DMS 273 (cell line): ENCODE data around the gene TMEM247.
A peak's percentile ranks its signal among the peaks of the same experiment; 100 is the strongest.
"Not testable (repeated sequence)": the region's sequence is repeated elsewhere in the genome, so short reads cannot be mapped to it uniquely, and the experiment has no call there.

Experiments
- DNase-seq: peaks from one replicate; lab custom pipeline; 2025; ENCODE audit not compliant: unreplicated experiment; lab: John Stamatoyannopoulos, UW

Gene TMEM247

DNA sequence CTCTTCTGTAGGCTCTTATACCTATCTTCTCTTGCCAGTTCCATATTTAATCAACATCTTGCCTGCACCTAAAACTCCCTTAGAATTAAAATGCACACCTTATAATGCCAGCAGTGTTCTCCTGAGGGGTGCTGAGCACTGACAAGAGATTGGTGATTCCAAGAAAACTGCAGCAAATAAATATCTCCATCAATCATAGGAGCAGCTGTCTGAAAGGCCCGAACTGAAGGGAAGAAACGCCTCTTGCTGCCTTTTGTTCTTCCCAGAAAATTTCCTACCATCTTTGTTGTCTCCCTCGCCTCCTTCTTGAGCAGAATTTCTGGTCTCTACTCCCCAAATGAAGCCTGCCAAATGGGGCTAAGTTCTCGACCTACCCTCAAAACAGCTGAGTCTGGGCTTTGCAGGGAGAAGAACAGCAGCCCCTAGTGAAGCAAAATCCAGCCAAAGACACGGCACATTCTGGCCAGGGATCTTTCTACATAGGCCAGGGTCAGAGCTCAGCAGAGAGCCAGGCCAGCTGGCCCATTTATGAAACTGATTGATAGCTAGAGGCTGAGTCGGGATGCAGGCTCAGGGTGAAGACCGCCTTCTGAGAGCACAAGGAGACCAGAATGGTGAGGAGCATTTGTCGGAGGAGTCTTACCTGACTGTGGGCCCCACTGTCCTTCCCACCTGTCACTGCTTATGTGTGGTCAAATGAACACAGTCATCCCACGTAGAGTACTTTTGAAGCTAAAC, 20.4 kb upstream of the TMEM247 start:
- no peak for DNase-seq

DNA sequence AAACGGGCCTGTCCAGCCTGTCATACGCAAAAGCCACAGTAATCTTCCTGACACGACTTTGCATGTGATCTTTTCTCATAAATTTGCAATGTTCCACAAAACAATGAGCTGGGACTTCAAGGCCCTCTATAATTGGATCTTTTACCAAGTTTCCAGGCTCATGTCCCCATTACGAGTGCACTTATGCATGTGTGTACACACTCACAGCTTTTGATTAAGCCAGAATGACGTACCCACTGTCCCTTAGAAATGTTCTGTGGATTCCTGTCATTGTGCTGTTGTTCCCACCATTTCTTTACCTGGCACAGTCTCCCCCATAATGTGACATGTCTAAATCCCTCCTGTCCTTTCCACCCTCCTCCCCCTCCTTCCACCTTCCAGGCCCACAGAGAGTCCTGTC, 19.7 kb upstream of the TMEM247 start:
- DNase-seq, result no peak

DNA sequence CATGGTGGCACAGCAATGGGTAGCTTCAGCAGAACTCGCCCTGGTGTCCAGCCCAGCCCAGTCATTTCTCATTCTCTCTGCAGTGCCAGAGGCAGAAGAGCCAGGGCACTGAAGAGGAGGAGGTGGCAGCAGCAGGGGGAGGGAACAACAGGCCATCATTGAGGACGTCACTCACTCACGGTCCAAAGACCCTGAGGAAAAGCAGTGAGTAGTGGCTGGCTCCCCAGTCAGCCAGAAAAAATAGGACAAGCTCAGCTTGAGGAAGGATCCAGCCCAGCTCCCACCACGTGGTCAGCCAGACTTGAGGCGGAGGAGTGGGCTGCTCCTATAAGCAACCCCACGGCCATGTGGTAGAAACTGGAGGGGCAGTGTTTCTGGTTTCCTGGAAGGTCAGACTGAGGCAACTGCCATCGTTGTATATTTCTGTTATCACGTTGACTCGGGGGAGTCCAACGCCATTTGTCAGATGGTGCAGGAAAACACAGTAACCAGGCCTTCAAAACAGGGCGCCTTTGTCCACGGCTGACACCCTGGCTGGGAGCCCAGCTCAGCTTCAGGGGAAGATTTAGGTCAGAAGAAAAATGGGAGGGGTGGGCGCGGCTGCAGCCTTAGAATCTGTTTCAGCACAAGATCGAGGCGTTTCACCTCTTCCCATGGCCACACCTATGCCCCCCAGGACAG, 19.0 kb upstream of the TMEM247 start:
- no peak for DNase-seq

DNA sequence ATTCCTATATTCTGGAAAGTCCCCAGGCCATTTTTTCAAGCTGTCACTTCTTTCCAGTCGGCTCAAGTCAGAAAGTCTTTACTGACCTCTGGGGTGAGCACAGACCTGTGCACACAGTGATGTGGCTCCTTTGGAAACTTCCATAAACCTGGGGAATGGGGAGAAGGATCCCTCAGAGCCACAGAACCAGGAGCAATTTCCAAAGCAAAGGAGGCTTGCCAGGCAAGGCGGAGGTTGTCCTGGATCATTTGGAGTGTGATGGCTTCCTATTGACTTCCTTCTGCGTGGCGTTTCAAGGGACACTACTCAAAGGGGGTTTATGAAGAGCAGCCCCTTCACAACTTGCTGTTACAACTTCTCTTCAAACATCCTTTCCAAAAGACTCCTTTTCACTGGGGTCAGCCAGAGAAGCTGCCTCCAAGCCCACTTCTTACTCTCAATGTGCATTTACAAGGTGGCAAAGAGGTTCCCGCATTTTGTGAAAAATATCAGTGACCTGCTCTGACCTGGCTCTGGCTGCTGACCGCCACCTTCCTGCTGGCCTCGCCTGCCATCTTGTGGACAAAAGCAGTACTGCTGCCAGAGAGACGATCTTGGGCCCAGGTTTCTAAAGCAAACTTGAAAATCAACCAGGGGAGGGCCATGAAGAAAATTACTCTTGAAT, 18.2 kb upstream of the TMEM247 start:
- peak; percentile 81 for DNase-seq

DNA sequence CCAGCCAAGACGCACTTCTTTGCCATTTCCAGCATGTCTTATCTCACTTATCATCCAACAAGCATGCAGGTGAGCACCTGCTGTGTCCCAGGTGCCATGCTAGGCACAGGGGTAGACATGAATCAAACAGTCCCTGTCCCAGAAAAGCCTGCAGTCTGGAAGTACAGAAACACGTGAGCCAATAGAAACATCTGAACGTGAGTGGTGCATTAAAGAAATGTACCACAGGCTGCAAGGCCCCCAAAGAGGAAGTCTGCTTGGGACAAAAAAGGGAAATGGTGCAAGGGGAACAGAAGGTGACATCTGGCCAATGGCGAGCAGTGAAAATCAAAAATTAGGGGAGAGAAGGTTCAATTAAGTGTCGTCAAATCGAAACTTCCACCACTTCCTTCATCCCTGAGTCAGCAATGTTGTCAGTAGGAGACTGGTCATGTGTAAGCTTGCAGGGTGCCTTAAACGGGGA, 17.6 kb upstream of the TMEM247 start:
- no peak for DNase-seq

DNA sequence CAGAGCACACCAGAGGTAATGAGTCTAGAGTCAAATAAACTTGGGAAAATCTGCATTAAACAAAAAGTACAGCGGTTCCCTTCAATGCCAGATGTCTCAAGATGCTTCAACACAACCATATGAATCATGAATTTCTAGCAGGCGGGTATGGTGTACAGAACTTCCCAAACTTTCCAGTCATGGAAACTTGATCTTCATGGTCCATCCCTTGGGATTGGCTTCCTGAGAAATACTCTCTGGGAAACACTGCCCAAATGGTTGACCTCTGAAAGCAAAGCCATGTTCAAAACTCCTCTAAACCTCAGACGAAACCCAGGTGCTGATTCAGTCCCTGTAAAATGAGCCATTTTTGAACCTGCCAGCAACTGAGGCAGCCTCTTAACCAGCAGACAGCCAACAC, 16.4 kb upstream of the TMEM247 start:
- DNase-seq, result no peak

DNA sequence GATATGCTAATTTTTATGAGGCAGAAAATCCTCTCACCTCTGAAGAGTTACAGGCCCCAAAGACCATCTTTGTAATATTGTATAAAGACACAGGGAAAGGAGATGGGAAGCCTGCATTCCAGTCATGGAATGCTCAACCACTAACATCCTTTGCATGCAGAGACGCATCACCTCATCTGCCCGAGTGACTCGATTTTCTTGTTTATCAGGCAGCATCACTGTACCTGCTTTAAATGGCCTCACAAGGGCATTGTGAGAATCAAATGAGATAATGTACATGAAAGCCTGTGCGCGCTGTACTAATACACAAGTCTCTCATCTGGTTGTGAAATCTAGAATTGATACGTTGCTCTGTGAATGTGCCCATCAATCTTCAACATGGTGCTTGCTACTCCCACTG, 10.2 kb upstream of the TMEM247 start:
- DNase-seq, result no peak

DNA sequence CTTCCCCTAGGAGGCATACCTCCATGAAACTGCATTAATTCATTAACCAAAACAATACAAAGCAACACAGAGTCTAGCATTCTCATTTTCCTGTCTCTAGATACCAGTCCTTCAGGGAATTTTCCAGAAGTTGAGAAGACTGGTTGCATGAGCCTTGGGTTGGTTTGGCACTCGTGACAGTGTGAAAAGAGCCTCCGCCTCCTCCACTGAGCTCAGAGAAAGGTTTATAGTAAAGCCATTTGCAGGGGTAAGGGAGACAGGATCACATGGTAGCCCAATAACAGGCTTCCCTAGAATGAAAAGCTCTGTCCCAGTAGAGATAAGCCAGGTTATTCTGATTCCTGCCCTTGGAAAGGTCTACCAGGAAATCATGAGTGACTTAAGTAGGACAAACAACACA, 9.7 kb upstream of the TMEM247 start:
- DNase-seq, result no peak

DNA sequence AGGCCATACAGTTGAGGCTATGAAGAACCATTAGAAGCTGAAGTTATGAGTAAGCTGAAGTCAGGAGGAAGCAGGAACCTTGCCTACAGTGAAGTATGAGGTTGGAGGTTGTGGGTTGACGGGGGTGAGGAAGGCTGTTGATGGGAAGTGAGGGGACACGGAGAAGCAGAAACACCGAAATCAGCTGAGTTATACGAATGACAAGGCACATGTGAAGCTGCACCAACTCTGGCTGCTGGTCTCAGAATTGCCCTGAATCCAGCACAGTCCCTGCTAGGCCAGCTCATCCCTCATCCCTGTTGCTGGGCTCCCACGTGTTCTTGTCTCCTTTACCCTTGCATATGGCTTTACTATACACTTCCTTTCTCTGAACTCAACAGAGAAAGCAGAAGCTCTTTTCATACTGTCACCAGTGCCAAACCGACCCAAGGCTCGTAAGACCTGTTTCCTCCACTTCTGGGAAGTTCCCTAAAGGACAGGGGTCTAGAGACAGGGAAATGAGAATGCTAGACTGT, 9.2 kb upstream of the TMEM247 start:
- no peak for DNase-seq

DNA sequence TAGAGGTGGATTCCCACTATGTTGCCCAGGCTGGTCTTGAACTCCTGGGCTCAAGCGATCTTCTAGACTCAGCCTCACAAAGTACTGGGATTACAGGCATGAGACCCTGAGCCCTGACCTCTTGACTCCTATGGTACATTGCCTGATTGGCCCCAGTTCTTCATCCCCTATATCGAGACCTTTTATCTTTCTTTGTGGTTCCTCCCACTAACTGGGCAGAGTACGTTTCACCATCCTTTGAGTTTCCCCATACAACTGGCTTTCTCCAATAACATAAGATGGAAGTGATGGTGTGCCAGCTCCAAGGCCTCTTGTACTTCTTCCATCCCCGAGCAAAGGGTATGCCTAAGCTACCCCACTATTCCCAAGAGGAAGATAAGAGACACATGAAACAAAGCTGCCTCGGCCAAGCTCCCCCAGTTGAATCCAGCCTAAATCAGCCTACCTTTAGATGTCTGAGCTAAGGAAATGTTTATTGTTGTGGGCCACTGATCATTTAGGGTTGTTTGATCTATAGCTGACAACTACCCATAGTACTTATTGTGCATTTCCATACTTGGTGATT, 8.3 kb upstream of the TMEM247 start:
- DNase-seq, result no peak

DNA sequence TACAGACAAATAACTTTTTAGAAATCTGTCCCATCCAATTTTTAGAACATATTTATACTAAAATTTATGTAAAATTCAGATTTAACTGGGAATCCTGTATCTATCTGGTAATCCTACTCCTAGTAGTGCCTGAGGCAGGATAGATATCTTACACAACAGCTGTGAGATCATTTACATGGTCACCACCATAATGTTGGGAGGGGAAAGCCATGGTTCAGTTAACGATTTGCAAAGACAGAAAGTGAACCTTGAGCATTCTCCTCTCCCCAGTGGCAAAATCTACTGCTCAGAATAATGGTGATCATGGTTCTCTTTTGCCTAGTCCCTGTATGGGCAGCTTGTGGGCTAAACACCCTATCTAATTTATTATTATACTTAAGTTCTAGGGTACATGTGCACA, 7.7 kb upstream of the TMEM247 start:
- DNase-seq, result peak; percentile 33

DNA sequence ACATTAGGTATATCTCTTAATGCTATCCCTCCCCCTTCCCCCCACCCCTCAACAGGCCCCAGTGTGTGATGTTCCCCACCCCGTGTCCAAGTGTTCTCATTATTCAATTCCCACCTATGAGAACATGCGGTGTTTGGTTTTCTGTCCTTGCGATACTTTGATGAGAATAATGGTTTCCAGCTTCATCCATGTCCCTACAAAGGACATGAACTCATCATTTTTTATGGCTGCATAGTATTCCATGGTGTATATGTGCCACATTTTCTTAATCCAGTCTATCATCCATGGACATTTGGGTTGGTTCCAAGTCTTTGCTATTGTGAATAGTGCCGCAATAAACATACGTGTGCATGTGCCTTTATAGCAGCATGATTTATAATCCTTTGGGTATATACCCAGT, 7.2 kb upstream of the TMEM247 start:
- not testable (repeated sequence) for DNase-seq

DNA sequence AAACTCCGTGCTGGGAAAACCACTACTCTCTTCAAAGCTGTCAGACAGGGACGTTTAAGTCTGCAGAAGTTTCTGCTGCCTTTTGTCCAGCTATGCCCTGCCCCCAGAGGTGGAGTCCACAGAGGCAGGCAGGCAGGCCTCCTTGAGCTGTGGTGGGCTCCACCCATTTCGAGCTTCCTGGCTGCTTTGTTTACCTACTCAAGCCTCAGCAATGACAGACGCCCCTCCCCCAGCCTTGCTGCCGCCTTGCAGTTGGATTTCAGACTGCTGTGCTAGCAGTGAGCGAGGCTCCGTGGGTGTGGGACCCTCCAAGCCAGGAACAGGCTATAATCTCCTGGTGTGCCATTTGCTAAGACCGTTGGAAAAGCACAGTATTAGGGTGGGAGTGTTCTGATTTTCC, 1.9 kb upstream of the TMEM247 start:
- not testable (repeated sequence) for DNase-seq

DNA sequence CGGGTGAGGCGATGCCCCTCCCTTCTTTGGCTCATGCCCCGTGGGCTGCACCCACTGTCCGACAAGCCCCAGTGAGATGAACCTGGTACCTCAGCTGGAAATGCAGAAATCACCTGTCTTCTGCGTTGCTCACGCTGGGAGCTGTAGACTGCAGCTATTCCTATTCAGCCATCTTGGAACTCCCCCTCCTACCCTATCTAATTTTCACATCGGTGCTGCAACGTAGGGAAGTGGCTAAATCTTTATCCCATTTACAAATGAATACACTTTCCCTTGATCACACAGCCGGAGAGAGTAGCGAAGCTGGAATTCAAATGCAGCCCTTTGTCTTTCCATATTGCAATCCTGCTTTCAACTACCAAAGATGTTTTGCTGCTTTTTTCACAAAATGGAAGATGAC, 1.4 kb upstream of the TMEM247 start:
- DNase-seq, result no peak

DNA sequence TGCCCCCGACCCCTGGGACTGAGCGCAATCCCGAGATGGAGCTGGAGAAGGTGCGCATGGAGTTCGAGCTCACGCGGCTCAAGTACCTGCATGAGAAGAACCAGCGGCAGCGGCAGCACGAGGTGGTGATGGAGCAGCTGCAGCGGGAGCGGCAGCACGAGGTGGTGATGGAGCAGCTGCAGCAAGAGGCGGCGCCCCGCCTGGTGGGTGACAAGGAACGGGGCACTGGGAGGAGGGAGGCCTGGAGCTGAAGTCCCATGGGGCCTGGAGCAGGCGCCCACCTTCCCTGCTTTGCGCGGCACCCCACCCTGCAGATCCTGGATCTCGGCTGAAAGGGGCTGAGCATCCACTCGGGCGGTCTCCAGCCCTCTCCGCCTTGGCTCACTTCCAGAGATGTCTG, 1.2 kb downstream of the TMEM247 start:
- no peak for DNase-seq

DNA sequence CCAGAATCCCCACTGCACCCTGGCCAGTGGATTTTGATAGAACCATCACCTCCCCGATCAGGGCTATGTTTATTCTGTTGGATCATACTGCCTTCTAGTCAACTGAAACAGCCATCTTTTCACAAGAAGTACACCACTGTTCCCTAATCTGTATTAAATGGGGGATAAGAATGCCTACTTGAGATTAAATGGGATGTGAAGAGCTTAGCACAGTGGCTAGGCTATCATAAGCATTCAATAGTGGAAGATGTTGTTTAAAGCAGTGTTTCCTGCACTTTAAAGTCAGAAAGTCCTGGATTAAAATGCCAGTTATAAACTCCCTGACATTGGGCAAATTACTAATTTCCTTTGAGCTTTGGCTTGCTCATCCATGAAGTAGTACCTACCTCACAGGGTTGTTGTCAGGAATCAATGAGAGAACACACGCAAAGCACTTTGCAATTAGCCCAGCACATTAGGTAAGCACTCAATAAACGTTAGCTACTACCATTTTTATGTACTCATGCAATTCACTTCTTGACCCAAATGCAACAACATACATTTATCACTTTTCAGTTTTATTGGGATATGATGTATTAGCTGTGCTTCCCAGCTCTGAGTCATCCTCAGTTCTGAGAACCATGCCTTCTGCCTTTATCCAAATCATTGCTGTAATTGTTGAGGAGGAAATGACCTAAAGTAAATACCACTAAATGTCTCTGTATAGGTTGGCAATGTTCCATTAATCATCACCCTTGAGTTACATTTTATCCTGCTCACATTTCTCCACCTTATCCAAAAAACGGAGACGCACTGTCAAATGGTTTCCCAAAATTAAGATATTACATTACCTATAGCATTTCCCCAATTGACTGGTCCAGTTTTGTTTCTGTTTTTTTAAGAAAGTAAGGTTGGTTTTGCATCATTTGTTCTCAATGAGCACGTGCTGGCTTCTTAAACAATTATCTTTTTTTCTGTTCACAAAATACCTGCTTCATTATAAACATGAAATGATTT, 2.1 kb downstream of the TMEM247 start:
- no peak for DNase-seq

DNA sequence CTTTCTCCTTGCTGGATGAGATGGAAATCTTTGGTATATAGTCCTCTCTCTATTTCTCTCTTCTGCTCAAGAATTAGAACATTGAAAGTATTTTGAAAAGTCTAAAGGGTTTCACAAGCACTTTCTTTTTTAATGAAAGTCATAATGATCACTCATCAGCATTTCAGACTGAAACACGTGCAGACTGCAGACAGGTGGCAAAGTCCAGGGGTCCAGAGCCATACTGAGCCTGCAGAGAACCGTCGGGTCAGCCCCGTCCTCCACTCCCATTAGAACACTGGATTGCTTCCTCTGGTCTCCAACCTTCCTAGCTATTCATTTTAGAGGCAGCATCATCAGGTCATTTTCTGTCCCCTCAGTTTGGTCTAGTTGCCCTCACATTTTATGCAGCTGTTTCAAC, 3.1 kb downstream of the TMEM247 start:
- DNase-seq, result no peak

DNA sequence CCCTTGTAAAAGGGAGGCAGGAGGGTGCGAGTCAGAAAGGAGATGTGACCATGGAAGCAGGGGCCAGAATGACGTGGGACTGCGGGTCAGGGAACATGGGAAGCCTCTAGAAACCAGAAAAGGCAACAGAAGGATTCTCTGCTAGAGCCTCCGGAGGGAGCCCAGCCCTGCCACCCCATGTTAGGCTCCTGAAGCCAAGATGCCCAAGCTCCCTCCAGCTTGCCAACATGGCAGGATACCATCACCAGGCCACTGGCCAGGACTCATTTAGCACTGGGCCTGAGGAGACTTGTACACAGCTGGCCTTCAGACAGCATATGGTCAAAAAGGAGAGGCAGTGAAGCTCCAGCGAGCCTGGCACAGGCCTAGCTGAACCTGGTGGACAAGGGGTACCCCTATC, 5.6 kb downstream of the TMEM247 start:
- DNase-seq, result no peak

DNA sequence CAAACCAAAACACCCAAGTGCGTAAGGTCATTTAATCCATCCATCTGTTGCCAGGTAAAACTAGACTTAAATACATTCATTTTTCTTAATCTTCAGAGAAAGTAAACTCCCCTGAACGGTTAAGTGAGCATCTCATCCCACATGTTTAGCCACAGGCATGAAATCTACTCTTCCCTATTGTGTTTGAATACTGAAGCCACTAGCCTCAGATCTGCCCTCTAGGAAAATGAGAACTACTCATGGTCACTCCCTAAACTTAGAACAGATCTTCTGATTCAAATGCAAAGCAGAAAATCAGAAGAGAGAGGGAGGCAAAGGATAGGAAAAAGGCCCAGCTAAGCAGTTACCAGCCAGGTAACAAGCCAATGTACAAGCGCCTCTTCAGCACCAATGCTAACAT, 7.1 kb downstream of the TMEM247 start:
- DNase-seq, result no peak

DNA sequence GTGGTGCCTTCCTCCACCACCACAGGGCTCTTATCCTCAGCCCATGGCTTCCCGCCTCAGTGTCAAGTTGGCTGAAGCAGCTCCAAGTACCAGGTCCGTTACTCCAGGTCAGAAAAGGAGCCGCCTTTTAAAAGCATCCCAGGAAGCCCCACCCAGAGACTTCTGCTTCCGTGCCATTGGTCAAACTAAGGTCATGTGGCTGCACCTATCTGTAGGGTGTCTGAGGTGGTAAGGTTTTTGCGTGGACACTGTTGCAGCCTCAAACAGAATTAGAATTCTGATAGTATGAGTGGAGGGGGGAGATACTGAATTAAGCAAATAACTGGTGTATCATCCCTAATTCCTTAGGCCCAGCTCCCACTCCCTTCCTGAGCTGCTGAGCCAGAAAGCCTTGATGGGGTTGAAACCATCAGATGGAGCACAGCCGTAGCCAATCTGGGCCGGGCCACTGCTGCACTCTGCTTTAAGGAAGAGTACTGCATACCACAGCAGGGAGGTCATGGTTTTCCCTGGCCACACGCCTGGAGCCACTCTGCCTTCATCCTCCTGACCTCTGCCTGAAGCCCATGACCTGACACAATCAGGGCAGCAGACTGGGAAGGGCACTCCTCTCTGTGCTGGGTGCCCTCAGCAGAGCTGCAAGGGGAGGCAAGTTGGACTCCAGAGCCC, 8.4 kb downstream of the TMEM247 start:
- DNase-seq, result no peak
